Adipose tissue (tissue), 3 donors: ENCODE measurements around the gene REV3L. TPM values are rescaled to one million over a fixed set of nuclear protein-coding genes. Genes with fewer than 3 reads are reported as not detected.
"Not testable (repeated sequence)": the region's sequence is repeated elsewhere in the genome, so short reads cannot be mapped to it uniquely, and the experiment has no call there.

ENCODE experiments used
- H3K27ac ChIP-seq: one replicate; pipeline ENCODE4 v1.5.1; 2013; ENCODE audit warnings: low read depth, low read length
- WGBS, 3 donors: extraction: QIAGEN DNeasy Blood & Tissue Kit; methylation state at CpG; one replicate each; pipeline ENCODE4 v1.1.7; 2013; 5-methylcytosine and 5-hydroxymethylcytosine counted together
- polyA plus RNA-seq, 3 donors: library from polyadenylated mRNA; stranded (reverse); fragments of 200-250 nt; gene quantifications; one replicate each; pipeline ENCODE4 v1.2.3, GENCODE V29; 2013
- donor health status: healthy with polysubstance abuse.
- donor health status: Bipolar disorder and iron deficiency.
- donor health status: healthy.

REV3L gene, protein sequence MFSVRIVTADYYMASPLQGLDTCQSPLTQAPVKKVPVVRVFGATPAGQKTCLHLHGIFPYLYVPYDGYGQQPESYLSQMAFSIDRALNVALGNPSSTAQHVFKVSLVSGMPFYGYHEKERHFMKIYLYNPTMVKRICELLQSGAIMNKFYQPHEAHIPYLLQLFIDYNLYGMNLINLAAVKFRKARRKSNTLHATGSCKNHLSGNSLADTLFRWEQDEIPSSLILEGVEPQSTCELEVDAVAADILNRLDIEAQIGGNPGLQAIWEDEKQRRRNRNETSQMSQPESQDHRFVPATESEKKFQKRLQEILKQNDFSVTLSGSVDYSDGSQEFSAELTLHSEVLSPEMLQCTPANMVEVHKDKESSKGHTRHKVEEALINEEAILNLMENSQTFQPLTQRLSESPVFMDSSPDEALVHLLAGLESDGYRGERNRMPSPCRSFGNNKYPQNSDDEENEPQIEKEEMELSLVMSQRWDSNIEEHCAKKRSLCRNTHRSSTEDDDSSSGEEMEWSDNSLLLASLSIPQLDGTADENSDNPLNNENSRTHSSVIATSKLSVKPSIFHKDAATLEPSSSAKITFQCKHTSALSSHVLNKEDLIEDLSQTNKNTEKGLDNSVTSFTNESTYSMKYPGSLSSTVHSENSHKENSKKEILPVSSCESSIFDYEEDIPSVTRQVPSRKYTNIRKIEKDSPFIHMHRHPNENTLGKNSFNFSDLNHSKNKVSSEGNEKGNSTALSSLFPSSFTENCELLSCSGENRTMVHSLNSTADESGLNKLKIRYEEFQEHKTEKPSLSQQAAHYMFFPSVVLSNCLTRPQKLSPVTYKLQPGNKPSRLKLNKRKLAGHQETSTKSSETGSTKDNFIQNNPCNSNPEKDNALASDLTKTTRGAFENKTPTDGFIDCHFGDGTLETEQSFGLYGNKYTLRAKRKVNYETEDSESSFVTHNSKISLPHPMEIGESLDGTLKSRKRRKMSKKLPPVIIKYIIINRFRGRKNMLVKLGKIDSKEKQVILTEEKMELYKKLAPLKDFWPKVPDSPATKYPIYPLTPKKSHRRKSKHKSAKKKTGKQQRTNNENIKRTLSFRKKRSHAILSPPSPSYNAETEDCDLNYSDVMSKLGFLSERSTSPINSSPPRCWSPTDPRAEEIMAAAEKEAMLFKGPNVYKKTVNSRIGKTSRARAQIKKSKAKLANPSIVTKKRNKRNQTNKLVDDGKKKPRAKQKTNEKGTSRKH (N-terminal part only)
- 10 to 100 TPM in 2 of 3 donors, 1 to 10 TPM in 1; 5.1 to 21.7 (median 16.4) TPM for polyA plus RNA-seq

DNA sequence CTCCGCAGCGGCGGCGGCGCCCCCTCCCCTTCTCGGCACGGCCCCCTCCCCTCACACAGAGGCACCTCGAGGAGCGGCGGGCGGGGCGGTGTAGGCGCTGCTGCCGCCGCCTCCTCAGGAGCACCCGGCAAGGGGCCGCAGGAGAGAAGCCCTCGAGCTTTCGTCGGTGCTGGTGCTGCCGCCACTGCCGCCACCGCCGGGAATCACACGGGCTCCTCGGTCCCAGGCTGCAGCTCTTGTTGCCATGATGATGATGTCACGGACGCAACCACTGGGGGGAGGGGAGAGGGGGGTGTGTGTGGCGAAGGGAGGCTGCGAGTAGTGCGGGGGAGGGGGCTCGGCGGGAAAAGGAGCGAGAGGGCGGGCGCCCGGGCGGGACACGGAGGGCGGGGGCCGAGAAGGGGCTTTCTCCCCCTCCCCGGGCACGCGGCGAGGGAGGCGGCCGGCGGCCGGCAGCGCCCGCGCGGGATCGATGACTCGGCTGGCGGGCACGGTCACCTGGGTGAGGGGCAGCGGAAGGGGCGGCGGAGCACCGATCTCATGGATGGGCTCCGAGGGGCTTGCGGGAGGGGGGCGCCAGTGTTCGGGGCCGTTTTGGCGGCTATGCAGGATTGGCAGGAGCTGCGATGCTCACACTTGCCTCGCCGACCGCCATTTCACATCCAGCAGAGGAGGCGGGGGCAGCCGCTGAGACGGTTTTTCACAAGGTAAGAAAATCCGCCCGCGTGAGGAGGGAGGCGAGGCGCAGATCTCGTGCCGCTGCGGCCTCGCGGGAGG, at the start of gene REV3L:
TSS of gene REV3L (minus strand) at position 260 of the 777 bp plus-strand sequence. CDS start 330 bp downstream, outside the sequence.
- 0 to 1% (median 0%) methylated on average over 45 to 80 of the region's 84 CpGs for WGBS, 3 donors
- H3K27ac ChIP-seq = peak within 1 kb of the TSS; percentile 89

DNA sequence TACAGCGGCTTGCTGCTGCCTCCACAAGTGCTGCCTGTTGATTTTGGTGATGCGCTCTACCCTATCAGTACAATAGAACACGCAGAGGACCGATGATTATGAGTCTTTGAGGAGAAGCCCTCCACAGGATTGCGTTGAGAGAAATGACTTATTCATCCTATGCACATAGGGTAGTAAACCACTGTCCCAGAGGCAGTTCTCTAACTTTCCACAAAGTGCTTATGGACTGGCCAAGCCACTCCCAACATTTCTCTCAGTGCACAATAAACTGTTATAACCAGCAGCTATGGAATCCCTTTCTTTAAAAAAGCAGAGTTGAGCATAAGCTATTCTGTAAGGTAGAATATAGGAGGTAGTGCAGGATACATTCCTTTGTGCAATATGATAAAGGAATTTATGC, 48.2 kb upstream of the REV3L start:
- 89 to 97% (median 96%) methylated on average over 5 of the region's 5 CpGs for WGBS, 3 donors
- H3K27ac ChIP-seq = no peak overlapping the region

DNA sequence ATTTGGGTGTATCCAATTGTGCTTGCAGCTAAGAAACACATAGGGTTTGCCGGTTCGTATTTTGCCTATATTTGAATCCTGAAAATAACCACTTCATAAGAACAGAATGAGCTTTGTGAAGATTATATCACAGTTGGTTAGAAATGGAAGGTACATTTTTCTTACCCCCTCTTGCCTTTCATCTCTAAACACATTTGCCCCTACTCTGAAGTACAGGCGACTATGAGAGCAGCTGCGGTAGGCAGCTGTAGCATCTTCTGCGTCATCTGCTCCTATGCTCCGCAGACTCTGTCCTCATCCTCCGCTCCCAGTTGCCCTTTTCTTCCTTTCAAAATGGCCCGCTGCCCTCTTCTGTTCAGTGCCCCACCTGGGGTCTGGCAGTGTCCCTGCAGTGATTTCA, 47.6 kb upstream of the REV3L start:
- WGBS, 3 donors = 95 to 98% (median 98%) methylated on average over 8 of the region's 8 CpGs
- no peak overlapping the region for H3K27ac ChIP-seq

DNA sequence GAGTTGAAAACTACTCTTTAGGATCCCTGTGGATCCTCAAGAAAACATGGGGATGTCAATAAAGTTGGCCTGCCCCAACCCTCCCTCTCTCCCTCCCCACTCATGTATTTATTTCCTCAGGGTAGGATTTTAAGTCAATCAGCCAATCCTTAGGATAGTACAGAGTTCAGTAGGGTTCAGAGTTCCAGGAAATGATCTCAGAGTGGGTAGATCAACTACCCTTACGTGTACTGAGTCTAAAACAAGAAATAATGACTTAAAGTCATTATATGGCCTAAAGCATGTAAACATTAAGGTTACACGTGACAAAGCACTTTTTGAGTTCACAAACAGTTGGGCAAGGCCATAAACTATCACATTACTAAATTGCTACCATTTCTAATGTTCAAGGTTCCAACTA, 47.2 kb upstream of the REV3L start:
- 81 to 89% (median 81%) methylated on average over 2 of the region's 2 CpGs for WGBS, 3 donors

DNA sequence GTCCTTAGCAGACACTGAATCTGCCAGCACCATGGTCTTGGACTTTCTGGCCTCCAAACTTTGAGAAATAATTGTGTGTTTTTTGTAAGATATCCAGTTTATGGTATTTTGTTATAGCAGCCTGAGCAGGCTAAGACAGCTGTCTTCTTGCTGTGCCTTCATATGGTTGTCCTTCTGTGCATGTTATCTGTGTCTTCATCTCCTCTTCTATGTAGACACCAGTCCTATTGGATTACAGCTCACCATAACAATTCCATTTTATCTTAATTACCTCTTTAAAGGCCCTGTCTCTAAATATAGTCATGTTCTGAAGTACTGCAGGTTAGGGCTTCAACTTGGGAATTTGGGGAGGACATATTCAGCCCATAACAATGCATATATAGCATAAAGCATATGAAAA, 44.3 kb upstream of the REV3L start:
- H3K27ac ChIP-seq = no peak overlapping the region

More for the DNA sequence above, 47.2 kb upstream of the REV3L start:
- no peak overlapping the region for H3K27ac ChIP-seq

DNA sequence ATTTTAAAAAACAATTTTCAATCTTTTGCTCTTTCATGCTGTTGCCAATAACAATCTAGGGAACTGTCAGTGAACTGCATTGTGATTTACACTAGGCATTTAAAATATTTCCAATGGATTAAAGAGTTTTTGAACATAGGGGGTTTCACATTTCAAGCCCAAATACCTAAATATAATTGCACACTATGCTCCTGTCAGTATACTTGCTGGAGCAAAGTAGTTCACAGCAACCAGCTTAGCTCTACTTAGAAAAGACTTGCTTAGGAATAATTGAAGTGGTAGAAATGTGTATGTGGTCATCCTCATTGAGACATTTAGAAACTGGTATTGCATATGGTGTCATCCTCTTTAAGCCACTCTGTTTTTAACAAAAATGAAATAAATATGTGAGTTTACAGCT, 41.7 kb upstream of the REV3L start:
- H3K27ac ChIP-seq = no peak overlapping the region

DNA sequence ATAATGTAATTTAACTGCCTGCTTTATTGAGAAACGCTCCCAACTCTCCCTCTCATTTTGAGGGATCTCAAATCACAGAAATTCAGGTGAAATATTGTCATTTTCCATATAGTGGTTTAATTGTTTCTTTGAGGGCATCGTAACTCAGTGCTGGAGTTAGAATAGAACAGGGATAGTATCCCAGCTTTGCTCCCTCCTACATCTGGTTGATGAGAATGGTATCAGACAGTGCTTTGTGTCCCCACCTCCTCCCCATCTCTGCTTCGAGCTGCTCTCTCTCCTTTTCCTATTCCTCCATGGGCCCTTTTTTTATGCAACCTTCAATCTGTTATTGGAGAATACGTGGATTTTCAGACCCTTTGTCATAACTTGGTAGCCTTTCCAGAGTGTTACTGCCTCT, 41.2 kb upstream of the REV3L start:
- WGBS, 3 donors = 81 to 87% (median 83%) methylated on average over 4 of the region's 4 CpGs
- no peak overlapping the region for H3K27ac ChIP-seq

DNA sequence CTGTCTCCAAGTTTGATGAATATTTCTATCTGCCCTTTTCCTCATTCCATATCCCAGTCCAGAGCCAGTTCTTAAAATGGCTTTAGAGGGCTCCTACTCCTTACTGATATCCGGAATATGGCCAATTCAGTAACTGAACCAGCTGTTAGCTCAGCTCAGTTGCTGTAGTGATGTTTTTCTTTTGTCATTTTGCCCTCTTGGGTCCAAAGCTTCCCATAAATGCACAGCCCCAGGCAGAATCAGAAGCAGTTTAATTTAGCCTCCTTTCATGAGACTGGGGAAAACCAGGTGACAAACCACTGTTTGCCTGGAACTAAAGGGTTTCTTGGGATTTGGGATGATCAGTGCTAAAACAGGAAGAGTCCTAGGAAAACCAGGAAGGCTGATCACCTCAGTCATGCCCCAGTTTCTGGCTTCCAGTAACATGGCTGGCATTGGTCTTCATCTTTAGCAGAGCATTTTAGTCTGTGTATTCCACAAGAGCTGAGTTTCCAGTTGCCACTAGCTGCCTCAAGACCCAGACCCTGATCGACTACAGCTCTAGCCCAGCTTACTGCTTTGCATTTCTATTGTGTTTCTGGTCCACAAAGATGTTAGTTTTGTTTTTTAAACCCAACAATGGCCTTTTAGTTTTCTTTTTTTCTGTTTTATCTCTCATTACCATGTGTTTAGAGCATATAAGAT, 40.6 kb upstream of the REV3L start:
- 68 to 79% (median 77%) methylated on average over 2 of the region's 2 CpGs for WGBS, 3 donors
- H3K27ac ChIP-seq = no peak overlapping the region

DNA sequence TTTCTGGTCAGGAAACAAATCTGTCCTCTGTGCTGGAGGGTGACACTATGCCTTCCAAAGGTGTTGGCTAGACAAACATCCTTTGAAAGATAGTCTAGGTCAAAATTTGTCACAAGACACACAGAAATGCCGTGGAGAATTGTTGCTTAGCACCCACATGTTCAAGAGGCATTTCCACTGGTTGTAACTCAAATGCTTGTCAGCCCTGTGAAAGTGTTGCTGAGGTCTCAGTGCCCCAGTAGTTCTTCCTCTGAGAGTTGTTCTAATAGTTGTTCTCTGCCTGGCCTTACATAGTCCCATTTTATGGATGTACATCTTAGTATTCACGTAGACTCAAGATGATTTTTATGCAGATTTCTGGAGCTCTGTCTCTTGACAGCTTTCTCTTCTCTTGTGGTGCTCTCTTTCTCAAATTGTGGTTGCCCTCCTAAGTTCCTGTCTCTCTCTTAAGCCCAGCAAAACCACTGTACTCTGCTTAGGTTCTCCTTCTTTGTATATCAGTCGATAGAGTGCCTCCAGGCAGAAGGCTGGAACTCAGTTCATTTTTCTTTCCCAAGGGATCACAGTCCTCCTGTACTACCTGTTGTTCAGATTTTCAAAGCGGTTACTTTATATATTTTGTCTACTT, 39.5 kb upstream of the REV3L start:
- 58 to 81% (median 63%) methylated on average over 4 of the region's 4 CpGs for WGBS, 3 donors

DNA sequence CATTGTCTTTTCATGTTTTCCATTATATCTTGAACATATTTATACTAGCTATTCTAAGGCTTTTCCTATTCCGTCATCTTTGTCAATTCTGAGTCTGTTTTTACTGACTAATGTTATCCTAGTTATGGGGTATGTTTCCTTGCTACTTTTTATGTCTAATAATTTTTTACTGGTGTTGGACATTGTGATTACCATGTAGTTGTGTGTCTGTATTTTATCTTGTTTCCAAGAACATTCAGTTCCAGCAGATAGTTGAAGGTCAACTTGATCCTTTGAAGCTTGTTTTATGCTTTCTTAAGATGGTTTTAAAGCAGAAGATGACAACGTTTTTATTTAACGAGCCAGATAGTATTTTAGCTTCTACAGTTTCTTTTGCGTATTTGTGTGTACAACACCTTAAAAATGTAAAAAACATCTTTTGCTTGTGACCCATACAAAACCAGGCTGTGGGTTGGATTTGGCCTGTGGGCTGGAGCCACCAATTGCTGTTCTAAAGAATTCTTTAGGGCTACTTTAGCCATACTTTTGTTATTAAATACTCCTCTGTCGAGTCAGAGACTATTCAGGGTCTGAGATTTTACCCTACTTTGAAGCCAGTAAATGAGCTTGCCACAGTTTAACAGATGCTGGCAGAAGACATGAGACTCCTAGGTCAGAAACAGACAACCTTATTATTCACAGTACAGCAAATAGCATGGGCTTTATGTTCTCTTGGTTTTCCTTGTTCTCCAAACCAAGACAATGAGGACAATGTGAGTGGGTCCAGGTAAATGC, 38.7 kb upstream of the REV3L start:
- no peak overlapping the region for H3K27ac ChIP-seq
- WGBS, 3 donors = 91 to 96% (median 95%) methylated on average over 5 of the region's 5 CpGs

More for the DNA sequence above, 39.5 kb upstream of the REV3L start:
- no peak overlapping the region for H3K27ac ChIP-seq

DNA sequence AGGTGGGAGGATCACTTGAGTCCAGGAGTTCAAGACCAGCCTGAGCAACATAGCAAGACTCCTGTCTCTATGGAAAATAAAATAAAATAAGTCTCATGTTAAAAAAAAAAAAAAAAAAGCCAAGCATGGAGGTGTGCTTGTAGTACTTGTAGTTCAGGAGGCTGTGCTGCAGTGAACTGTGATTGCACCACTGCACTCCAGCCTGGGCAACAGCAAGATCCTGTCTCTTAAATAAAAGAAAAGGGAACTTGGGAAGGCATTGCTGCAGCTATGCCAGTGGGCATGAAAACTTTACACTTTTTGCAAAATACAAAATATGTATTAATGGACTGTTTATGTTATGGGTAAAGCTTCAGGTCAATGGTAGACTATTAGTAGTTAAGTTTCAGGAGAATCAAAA, 37.5 kb upstream of the REV3L start:
- H3K27ac ChIP-seq = no peak overlapping the region

DNA sequence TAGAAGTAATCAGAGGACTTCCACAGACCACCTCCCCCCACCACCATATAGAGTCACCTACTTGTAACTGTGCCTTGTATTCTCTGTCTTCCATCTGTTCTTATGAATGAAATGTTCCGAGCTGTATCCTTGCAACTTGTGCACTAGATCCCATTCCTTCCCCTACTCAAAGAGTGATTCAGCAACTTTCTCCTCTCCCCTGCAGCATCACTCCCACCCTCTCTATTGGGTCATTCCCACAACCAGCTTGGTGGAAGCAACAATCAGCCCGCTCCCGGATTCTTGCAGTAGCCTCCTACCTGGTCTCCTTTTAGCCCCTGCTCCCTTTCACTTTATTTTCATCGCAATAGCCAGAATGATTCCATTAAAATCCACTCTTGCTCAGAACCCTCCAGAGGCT, 34.9 kb upstream of the REV3L start:
- 89 to 93% (median 92%) methylated on average over 4 of the region's 4 CpGs for WGBS, 3 donors
- H3K27ac ChIP-seq = no peak overlapping the region

DNA sequence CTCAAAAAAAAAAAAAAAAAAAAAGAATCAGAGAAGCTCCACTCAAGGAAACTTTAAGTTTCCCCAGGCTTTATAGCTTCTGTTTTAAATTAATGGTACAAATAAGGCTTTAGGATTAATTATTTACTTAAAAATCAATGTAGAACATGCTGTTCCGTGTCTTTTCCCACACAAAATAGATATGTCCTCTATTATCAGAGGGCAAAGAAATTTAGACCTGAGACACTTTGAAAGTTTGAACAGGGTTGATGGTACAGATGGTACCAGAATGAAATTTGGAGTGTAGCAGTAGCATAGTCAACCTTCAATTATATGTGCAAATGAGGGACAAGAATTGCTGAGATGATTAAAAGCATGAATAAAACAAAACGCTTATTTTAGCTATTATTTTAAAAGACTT, 32.2 kb upstream of the REV3L start:
- 43 to 97% (median 93%) methylated on average over 2 of the region's 2 CpGs for WGBS, 3 donors
- H3K27ac ChIP-seq = no peak overlapping the region

DNA sequence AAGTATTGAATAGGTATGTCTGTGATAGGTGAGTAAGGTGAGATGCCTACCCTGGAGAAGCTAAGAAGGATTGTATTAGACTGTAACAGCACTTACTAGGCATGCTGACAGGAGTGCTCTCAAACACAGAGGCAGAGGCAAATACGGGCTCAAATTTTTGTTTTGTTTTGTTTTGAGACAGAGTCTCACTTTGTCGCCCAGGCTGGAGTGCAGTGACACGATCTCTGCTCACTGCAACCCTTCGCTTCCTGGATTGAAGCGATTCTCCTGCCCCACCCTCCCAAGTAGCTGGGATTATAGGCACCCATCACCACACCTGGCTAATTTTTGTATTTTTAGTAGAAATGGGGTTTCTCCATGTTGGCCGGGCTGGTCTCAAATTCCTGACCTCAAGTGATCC, 31.5 kb upstream of the REV3L start:
- 78 to 95% (median 92%) methylated on average over 6 of the region's 6 CpGs for WGBS, 3 donors
- not testable (repeated sequence) for H3K27ac ChIP-seq

DNA sequence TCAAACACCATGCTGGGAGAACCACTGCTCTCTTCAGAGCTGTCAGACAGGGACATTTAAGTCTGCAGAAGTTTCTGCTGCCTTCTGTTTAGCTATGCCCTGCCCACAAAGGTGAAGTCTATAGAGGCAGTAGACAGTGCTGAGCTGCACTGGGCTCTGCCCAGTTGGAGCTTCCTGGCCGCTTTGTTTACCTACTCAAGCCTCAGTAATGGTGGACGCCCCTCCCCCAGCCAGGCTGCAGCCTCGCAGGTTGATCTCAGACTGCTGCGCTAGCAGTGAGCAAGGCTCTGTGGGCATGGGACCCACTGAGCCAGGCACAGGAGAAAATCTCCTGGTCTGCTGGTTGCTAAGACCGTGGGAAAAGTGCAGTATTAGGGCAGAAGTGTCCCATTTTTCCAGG, 24.2 kb upstream of the REV3L start:
- 91 to 95% (median 94%) methylated on average over 5 of the region's 5 CpGs for WGBS, 3 donors
- H3K27ac ChIP-seq = not testable (repeated sequence)

DNA sequence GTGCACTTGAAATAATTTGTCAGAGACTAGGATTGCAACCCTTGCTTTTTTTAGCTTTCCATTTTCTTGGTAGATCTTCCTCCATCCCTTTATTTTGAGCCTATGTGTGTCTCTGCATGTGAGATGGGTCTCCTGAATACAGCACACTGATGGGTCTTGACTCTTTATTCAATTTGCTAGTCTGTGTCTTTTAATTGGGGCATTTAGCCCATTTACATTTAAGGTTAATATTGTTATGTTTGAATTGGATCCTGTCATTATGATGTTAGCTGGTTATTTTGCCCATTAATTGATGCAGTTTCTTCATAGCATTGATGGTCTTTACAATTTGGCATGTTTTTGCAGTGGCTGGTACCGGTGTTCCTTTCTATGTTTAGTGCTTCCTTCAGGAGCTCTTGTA, 22.5 kb upstream of the REV3L start:
- not testable (repeated sequence) for H3K27ac ChIP-seq
- WGBS, 3 donors = 95 to 100% (median 100%) methylated on average over 1 of the region's 1 CpG

DNA sequence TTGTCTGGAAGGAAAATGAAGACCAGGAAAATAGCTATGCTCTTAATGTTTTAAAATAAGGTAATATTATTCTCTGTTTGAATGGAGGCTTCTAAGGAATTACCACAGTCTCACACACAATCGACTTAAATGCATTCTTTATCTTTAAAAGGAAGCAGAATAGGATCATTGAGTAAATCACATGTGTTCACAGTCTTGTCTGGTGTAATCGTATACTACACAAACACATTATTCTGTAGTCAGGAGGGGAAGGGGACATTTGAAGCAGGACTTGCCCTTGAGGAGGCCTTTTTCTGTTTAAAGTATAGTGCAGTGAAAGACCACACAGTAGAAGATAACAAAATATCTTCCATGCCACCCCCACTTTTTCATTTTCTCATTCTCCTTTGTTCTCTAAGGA, 20.6 kb upstream of the REV3L start:
- no peak overlapping the region for H3K27ac ChIP-seq
- 19 to 48% (median 30%) methylated on average over 2 of the region's 2 CpGs for WGBS, 3 donors
